B cell (primary cell): ENCODE results near the gene PSMD2. TPM values are rescaled to one million over a fixed set of nuclear protein-coding genes. Genes with fewer than 3 reads are reported as not detected.

Experiments used
- ATAC-seq: fragments of 200-7000 bp; cut with Tn5 transposase; one replicate; pipeline ENCODE4 v1.10.0; 2021; ENCODE audit warnings: low read depth, mild to moderate bottlenecking, moderate number of reproducible peaks, moderate library complexity
- CTCF ChIA-PET: fragments of 350-600 bp; sonication (Branson Sonifier 250); formaldehyde crosslinking; loops from one replicate; lab custom pipeline; 2021; ENCODE audit warnings: antibody characterized with exemption, inconsistent platforms; lab: Charles Lee
- POLR2A ChIA-PET: fragments of 350-600 bp; sonication (Branson Sonifier 250); formaldehyde crosslinking; loops from one replicate; lab custom pipeline; 2021; ENCODE audit warnings: antibody characterized with exemption; lab: Charles Lee
- DNase-seq: peaks from one replicate; pipeline ENCODE4 v3.0.0; 2013
- H2AFZ ChIP-seq: 2 replicates; pipeline ENCODE4 v1.6.1; 2012; ENCODE audit warnings: mild to moderate bottlenecking, low read depth, low read length; ENCODE audit not compliant: insufficient read depth, poor library complexity, severe bottlenecking
- H3K27ac ChIP-seq, 2 donors: 1 replicate in 1 of 2; 2 replicates in 1 of 2; pipeline ENCODE4 v1.5.1; 2012 to 2013; ENCODE audit warnings: low read length in 2 of 2, mild to moderate bottlenecking in 2 of 2, moderate library complexity in 1 of 2
- H3K27me3 ChIP-seq, 4 experiments: fragments of 200-600 bp in 1 of 4; sonication (generic) in 1 of 4; replicated peaks in 1 of 4; 1 replicate in 2 of 4; 2 replicates in 2 of 4; pipeline versions ENCODE4 v1.6.1 to v1.7.0; 2013 to 2016; ENCODE audit warnings: low read length in 3 of 4, mild to moderate bottlenecking in 2 of 4, mixed read lengths in 1 of 4, moderate library complexity in 1 of 4; ENCODE audit not compliant: insufficient read depth in 4 of 4, control insufficient read depth in 3 of 4; ENCODE audit errors: control extremely low read depth in 1 of 4
- H3K36me3 ChIP-seq, 2 experiments: replicated peaks in 1 of 2; 1 replicate in 1 of 2; 2 replicates in 1 of 2; pipeline versions ENCODE4 v1.6.1 to v1.7.1; 2013; ENCODE audit warnings: low read length in 1 of 2; ENCODE audit not compliant: insufficient read depth in 2 of 2, control insufficient read depth in 1 of 2; ENCODE audit errors: control extremely low read depth in 1 of 2, extremely low read depth in 1 of 2
- H3K4me1 ChIP-seq, 2 donors: fragments of 200-600 bp in 1 of 2; sonication (generic) in 1 of 2; 1 replicate in 1 of 2; 2 replicates in 1 of 2; pipeline versions ENCODE4 v1.5.1 to v1.6.1; 2013 to 2017; ENCODE audit warnings: low read length in 2 of 2; ENCODE audit not compliant: control insufficient read depth in 2 of 2, insufficient read depth in 2 of 2
- H3K4me2 ChIP-seq: replicated peaks from 2 replicates; pipeline ENCODE3; 2012; ENCODE audit warnings: mild to moderate bottlenecking, low read depth, low read length; ENCODE audit not compliant: poor library complexity, severe bottlenecking
- H3K4me3 ChIP-seq, 5 experiments: fragments of 200-600 bp in 1 of 5; sonication (generic) in 1 of 5; 1 replicate in 3 of 5; 2 replicates in 2 of 5; pipeline versions ENCODE4 v1.5.1 to v1.7.0; 2011 to 2016; ENCODE audit warnings: low read length in 4 of 5, mild to moderate bottlenecking in 4 of 5, low read depth in 2 of 5, control low read depth in 1 of 5, moderate library complexity in 1 of 5; ENCODE audit not compliant: insufficient read depth in 1 of 5; ENCODE audit errors: control extremely low read depth in 1 of 5, extremely low read depth in 1 of 5
- H3K79me2 ChIP-seq: fragments of 200-600 bp; sonication (generic); one replicate; pipeline ENCODE4 v1.6.0; 2016; ENCODE audit warnings: low read length; ENCODE audit not compliant: control insufficient read depth, insufficient read depth
- H3K9ac ChIP-seq: fragments of 200-600 bp; sonication (generic); 2 replicates; pipeline ENCODE4 v1.6.1; 2017; ENCODE audit warnings: mild to moderate bottlenecking, low read length, moderate library complexity
- H3K9me3 ChIP-seq, 3 donors: one replicate each; pipeline versions ENCODE4 v1.6.1 to v1.7.1; 2013; ENCODE audit warnings: low read length in 2 of 3; ENCODE audit not compliant: control insufficient read depth in 2 of 3, insufficient read depth in 1 of 3; ENCODE audit errors: control extremely low read depth in 1 of 3
- H4K20me1 ChIP-seq: 2 replicates; pipeline ENCODE4 v1.6.0; 2012; ENCODE audit warnings: mild to moderate bottlenecking, low read length; ENCODE audit not compliant: insufficient read depth, control insufficient read depth, poor library complexity, severe bottlenecking
- H3K27ac Mint-ChIP-seq: one replicate; pipeline ENCODE4 v1.8.0; 2021; ENCODE audit warnings: mixed read lengths
- H3K27me3 Mint-ChIP-seq: one replicate; pipeline ENCODE4 v1.8.0; 2021; ENCODE audit warnings: mixed read lengths
- H3K4me1 Mint-ChIP-seq: one replicate; pipeline ENCODE4 v1.8.0; 2021; ENCODE audit warnings: mixed read lengths
- H3K4me3 Mint-ChIP-seq: one replicate; pipeline ENCODE4 v1.8.0; 2021; ENCODE audit warnings: mixed read lengths
- H3K9me3 Mint-ChIP-seq: one replicate; pipeline ENCODE4 v1.8.0; 2022; ENCODE audit warnings: mixed read lengths; ENCODE audit not compliant: insufficient read depth
- EZH2 ChIP-seq: IDR thresholded peaks from 2 replicates; pipeline ENCODE4 v1.6.1; 2012; ENCODE audit warnings: borderline replicate concordance, low read depth, mild to moderate bottlenecking, moderate library complexity, low read length; ENCODE audit not compliant: insufficient read depth, poor library complexity, severe bottlenecking
- WGBS: methylation state at CpG from one replicate; pipeline ENCODE4 v1.1.5; 2013; ENCODE audit warnings: missing lambda C conversion rate; ENCODE audit not compliant: insufficient coverage; 5-methylcytosine and 5-hydroxymethylcytosine counted together
- intact Hi-C: fragments of 100-400 bp; cut with micrococcal nuclease; formaldehyde crosslinking; loops from one replicate; pipeline ENCODE4 v1.10.0; 2022
- polyA plus RNA-seq: library from polyadenylated mRNA; depleted of rRNA; stranded (reverse); fragments of >200 nt; gene quantifications from 2 replicates; pipeline ENCODE4 v1.2.3, GENCODE V29; 2012
- total RNA-seq, 2 donors: library from RNA; stranded (reverse); fragments of 120-200 nt in 1 of 2; gene quantifications; 1 replicate in 1 of 2; 2 replicates in 1 of 2; pipeline versions ENCODE4 v1.2.3 to v1.2.4, GENCODE V29; 2013 to 2022
- TF ChIP-seq, protein P1 (sequence below): fragments of 200-600 bp; IDR thresholded peaks from one replicate; pipeline ENCODE4 v1.8.0; 2022; ENCODE audit warnings: antibody characterized with exemption, mild to moderate bottlenecking

The PSMD2 gene
- total and polyA plus RNA-seq, 2 donors (not counting 1 experiment from before 2014, with no cell fraction given) = 79.4 to 140 TPM

DNA sequence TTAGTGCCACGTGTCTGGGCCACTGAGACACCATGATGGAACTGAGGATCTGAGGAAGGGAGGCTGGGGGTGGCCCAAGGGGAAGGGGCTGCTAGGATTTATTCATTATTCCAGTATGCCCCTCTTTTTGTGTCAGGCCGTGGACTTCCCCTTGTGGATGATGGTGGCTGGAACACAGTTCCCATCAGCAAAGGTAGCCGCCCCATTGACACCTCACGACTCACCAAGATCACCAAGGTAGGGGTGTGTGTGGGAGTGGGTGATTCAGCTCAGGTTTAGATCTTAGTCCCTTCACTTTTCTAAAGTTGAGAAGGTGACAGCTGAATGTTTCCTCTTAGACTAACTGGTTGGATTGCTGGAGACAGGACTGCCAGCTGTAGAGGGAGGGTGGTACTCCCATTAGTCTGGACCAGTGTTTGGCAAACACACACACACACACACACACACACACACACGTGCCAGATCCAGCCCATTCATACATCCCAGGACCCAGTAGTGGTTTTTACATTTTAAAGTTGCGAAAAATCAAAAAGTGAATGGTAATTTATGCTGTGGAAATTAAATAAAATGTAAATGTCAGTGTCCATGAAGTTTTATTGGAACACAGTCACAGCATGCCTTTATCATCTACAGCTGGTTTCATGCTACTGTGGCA lies 26.8 kb downstream of the PSMD2 start:
- no peak for TF ChIP-seq EZH2
- TF ChIP-seq, protein P1, sequence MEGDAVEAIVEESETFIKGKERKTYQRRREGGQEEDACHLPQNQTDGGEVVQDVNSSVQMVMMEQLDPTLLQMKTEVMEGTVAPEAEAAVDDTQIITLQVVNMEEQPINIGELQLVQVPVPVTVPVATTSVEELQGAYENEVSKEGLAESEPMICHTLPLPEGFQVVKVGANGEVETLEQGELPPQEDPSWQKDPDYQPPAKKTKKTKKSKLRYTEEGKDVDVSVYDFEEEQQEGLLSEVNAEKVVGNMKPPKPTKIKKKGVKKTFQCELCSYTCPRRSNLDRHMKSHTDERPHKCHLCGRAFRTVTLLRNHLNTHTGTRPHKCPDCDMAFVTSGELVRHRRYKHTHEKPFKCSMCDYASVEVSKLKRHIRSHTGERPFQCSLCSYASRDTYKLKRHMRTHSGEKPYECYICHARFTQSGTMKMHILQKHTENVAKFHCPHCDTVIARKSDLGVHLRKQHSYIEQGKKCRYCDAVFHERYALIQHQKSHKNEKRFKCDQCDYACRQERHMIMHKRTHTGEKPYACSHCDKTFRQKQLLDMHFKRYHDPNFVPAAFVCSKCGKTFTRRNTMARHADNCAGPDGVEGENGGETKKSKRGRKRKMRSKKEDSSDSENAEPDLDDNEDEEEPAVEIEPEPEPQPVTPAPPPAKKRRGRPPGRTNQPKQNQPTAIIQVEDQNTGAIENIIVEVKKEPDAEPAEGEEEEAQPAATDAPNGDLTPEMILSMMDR = no peak
- no peaks in the 10 kb centered on the region for H3K79me2 ChIP-seq

GRCh38 chr3:184327171-184327570 lies 28.1 kb downstream of the PSMD2 start:
- Histone ChIP-seq H3K27ac (no peak overlapping the region), H3K27me3 (no peaks in the 10 kb centered on the region), H3K9me3 (no peaks in the 10 kb centered on the region), H4K20me1 (peaks cover 16% of the 10 kb centered on the region), H2AFZ (no peak overlapping the region), H3K4me1 (no peaks in the 10 kb centered on the region), H3K4me3 (no peak overlapping the region), H3K79me2 (no peaks in the 10 kb centered on the region), H3K9ac (no peak overlapping the region), H3K4me2 (no peak overlapping the region), H3K36me3 (peaks cover 8 to 90% of the 10 kb centered on the region in 2 experiments)
- WGBS = 98% methylated on average over 17 of the region's 21 CpGs
- intact Hi-C loops = no loop called here
- Mint-ChIP-seq H3K27ac (peak overlapping the region; percentile 6), H3K4me3 (no peak overlapping the region), H3K27me3 (no peaks in the 10 kb centered on the region), H3K4me1 (no peaks in the 10 kb centered on the region), H3K9me3 (no peaks in the 10 kb centered on the region)
- ATAC-seq = no peak
- POLR2A ChIA-PET = no interaction called here
- TF ChIP-seq EZH2 = no peak
- TF ChIP-seq, protein P1 = no peak
- no peak for DNase-seq
- CTCF ChIA-PET = interaction anchor here (1.5 kb wide), 1 partner anchor 24 kb away, joined by 4 read pairs; no protein-coding TSS in a partner anchor

More for the DNA sequence above, 26.8 kb downstream of the PSMD2 start:
- peak overlapping the region; percentile 37 for H3K27ac Mint-ChIP-seq
- Histone ChIP-seq H3K9ac (no peak overlapping the region), H3K4me3 (no peak overlapping the region), H3K4me2 (no peak overlapping the region), H3K27me3 (no peaks in the 10 kb centered on the region), H3K4me1 (no peaks in the 10 kb centered on the region), H2AFZ (no peak overlapping the region), H3K9me3 (no peaks in the 10 kb centered on the region), H3K27ac (no peak overlapping the region), H3K36me3 (peaks cover 6 to 90% of the 10 kb centered on the region in 2 experiments), H4K20me1 (peaks cover 27% of the 10 kb centered on the region)
- no peaks in the 10 kb centered on the region for H3K27me3 Mint-ChIP-seq
- ChIA-PET CTCF (interaction anchor here (1.5 kb wide), 1 partner anchor 25 kb away, joined by 4 read pairs; no protein-coding TSS in a partner anchor), POLR2A (no interaction called here)
- no peak overlapping the region for H3K4me3 Mint-ChIP-seq
- no peaks in the 10 kb centered on the region for H3K4me1 Mint-ChIP-seq
- 60% methylated on average over 1 of the region's 6 CpGs for WGBS
- ATAC-seq (no peak), DNase-seq (no peak)
- no peaks in the 10 kb centered on the region for H3K9me3 Mint-ChIP-seq
- intact Hi-C loops = no loop called here
